ENCODE data around the gene CLEC2B.

DNA sequence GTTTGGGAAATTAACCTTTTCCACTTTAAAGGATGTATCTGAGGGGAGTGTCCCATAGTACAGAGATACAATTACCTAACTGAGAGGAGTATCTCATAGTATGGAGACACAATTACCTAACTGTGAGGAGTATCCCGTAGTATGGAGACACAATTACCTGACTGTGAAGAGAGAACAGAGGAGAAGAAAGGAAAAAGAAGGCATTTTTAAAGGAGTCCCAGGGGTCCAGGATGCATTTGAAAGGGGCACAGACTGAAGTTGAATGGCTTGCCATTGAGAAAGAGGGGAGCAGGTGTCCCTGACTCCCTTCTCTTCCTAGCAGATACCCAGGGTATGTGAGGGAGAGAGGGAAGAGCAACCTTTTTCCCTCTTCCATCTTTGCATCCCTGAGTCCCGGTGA, 30.1 kb upstream of the CLEC2B start:
- no peak for TF ChIP-seq CTCF (IDR thresholded peaks at IDR 0.05; ENCODE audit: low read depth, low read length, missing input control)
- TF ChIP-seq ZBTB33 (IDR thresholded peaks at IDR 0.05): no peak
- no peak for TF ChIP-seq YY1 (IDR thresholded peaks at IDR 0.05)
- no peak for TF ChIP-seq JUND (IDR thresholded peaks at IDR 0.05)
- TF ChIP-seq RAD21 (IDR thresholded peaks at IDR 0.05): no peak
- TF ChIP-seq TAF1 (conservative IDR thresholded peaks at IDR 0.05): no peak
- TF ChIP-seq GABPA (IDR thresholded peaks at IDR 0.05 in 1 of 2, conservative IDR thresholded peaks at IDR 0.05 in 1 of 2): no peak
